GM12892 (cell line): ENCODE measurements around the gene ACOT7.

Experiments
- POLR2A ChIP-seq: IDR thresholded peaks from 2 replicates; pipeline ENCODE4 v1.6.1; 2011; ENCODE audit warnings: low read depth, low read length, control low read depth
- POLR2AphosphoS5 ChIP-seq: IDR thresholded peaks from 2 replicates; pipeline ENCODE4 v1.6.1; 2011; ENCODE audit warnings: low read depth, low read length, control low read depth
- TAF1 ChIP-seq: IDR thresholded peaks from 2 replicates; pipeline ENCODE4 v1.6.1; 2011; ENCODE audit warnings: low read depth, mild to moderate bottlenecking, control low read depth, low read length, borderline replicate concordance

- no peak for TF ChIP-seq POLR2A
- no peak for TF ChIP-seq POLR2AphosphoS5
- TF ChIP-seq TAF1, result no peak
These were observed 149.0 kb downstream of the ACOT7 start for GRCh38 chr1:6244401-6245049.
